Smooth muscle cell (in vitro differentiated cells): ENCODE measurements around the gene LCE3A. TPM values are rescaled to one million over a fixed set of nuclear protein-coding genes. Genes with fewer than 3 reads are reported as not detected.

Experiments used
- DNase-seq: peaks from one replicate; lab custom pipeline; 2025; ENCODE audit not compliant: unreplicated experiment; lab: John Stamatoyannopoulos, UW
- H2AFZ ChIP-seq: fragments of 200-600 bp; sonication (generic); 2 replicates; pipeline ENCODE4 v1.6.0; 2016; ENCODE audit warnings: antibody characterized with exemption, low read depth, mild to moderate bottlenecking
- H3F3A ChIP-seq: fragments of 200-600 bp; sonication (generic); 2 replicates; pipeline ENCODE4 v1.6.0; 2017; ENCODE audit warnings: antibody characterized with exemption, low read depth
- H3K27ac ChIP-seq: fragments of 200-600 bp; sonication (generic); 2 replicates; pipeline ENCODE4 v1.5.1; 2016; ENCODE audit warnings: low read depth, mild to moderate bottlenecking
- H3K27me3 ChIP-seq: fragments of 200-600 bp; sonication (generic); 2 replicates; pipeline ENCODE4 v1.6.1; 2016; ENCODE audit warnings: low read depth, mild to moderate bottlenecking
- H3K36me3 ChIP-seq: fragments of 200-600 bp; sonication (generic); 2 replicates; pipeline ENCODE4 v1.5.1; 2016; ENCODE audit warnings: low read depth
- H3K4me1 ChIP-seq: fragments of 200-600 bp; sonication (generic); 2 replicates; pipeline ENCODE4 v1.5.1; 2016; ENCODE audit warnings: low read depth
- H3K4me2 ChIP-seq: fragments of 200-600 bp; sonication (generic); 2 replicates; pipeline ENCODE4 v1.6.0; 2016; ENCODE audit warnings: mild to moderate bottlenecking
- H3K4me3 ChIP-seq: fragments of 200-600 bp; sonication (generic); 2 replicates; pipeline ENCODE4 v1.5.1; 2016; ENCODE audit warnings: mild to moderate bottlenecking
- H3K79me2 ChIP-seq: fragments of 200-600 bp; sonication (generic); 2 replicates; pipeline ENCODE4 v1.6.0; 2016; ENCODE audit warnings: low read depth, mild to moderate bottlenecking
- H3K9ac ChIP-seq: fragments of 200-600 bp; sonication (generic); 2 replicates; pipeline ENCODE4 v1.6.0; 2016; ENCODE audit warnings: low read depth
- H3K9me3 ChIP-seq: fragments of 200-600 bp; sonication (generic); replicated peaks from 2 replicates; pipeline ENCODE4 v1.5.1; 2016; ENCODE audit warnings: low read depth
- H4K20me1 ChIP-seq: fragments of 200-600 bp; sonication (generic); 2 replicates; pipeline ENCODE4 v1.6.0; 2016; ENCODE audit warnings: low read depth
- WGBS: methylation state at CpG from one replicate; pipeline ENCODE4 v1.1.7; 2016; ENCODE audit warnings: low lambda C conversion rate; 5-methylcytosine and 5-hydroxymethylcytosine counted together
- polyA plus RNA-seq: library from polyadenylated mRNA; unstranded; fragments of >200 nt; fragmentation: Nextera tagmentation; extraction: Ambion mirVana; gene quantifications from 2 replicates; pipeline ENCODE4 v1.2.1, GENCODE V29; 2016
- small RNA-seq: library from RNA; depleted of rRNA; stranded (forward); fragments of <200 nt; gene quantifications from one replicate; pipeline ENCODE3, GENCODE V24; 2014
- total RNA-seq: library from RNA; depleted of rRNA; stranded (reverse); fragments of >200 nt; gene quantifications from 2 replicates; pipeline ENCODE4 v1.2.3, GENCODE V29; 2014
- TF ChIP-seq, protein P1 (sequence below): fragments of 200-600 bp; sonication (generic); IDR thresholded peaks from 2 replicates; pipeline ENCODE4 v1.5.1; 2017; ENCODE audit warnings: borderline replicate concordance, mild to moderate bottlenecking, antibody characterized with exemption; ENCODE audit not compliant: insufficient read depth, poor library complexity, severe bottlenecking

Gene LCE3A
- total and polyA plus RNA-seq, 2 experiments from 2014 or later = not detected

DNA sequence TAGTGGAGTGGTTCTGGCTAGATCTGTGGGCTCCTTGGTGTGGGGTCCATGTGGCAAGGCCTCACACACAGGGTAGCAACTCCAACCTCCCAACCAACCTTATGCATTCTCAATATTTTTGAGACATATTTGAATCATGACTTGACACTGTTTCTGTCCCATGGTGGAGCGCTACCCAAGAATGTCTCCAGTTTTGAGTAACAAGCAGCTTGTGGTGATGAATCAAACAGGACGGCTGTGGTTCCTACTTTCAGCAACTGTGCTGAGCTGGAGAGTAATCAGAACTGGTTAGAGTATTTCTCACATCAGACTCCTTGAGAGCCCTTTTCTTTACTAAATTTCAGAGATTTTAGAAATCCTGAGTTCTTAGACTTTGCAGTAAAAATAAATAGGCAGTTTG is 45.7 kb downstream of the LCE3A start:
- TF ChIP-seq, protein P1, sequence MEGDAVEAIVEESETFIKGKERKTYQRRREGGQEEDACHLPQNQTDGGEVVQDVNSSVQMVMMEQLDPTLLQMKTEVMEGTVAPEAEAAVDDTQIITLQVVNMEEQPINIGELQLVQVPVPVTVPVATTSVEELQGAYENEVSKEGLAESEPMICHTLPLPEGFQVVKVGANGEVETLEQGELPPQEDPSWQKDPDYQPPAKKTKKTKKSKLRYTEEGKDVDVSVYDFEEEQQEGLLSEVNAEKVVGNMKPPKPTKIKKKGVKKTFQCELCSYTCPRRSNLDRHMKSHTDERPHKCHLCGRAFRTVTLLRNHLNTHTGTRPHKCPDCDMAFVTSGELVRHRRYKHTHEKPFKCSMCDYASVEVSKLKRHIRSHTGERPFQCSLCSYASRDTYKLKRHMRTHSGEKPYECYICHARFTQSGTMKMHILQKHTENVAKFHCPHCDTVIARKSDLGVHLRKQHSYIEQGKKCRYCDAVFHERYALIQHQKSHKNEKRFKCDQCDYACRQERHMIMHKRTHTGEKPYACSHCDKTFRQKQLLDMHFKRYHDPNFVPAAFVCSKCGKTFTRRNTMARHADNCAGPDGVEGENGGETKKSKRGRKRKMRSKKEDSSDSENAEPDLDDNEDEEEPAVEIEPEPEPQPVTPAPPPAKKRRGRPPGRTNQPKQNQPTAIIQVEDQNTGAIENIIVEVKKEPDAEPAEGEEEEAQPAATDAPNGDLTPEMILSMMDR = no peak
- Histone ChIP-seq H3K4me3 (no peak overlapping the region), H4K20me1 (no peaks in the 10 kb centered on the region), H3K9me3 (peaks cover 7% of the 10 kb centered on the region), H3K27ac (no peak overlapping the region), H2AFZ (no peak overlapping the region), H3K36me3 (no peaks in the 10 kb centered on the region), H3K27me3 (no peaks in the 10 kb centered on the region), H3F3A (no peaks in the 10 kb centered on the region), H3K79me2 (no peaks in the 10 kb centered on the region), H3K4me1 (no peaks in the 10 kb centered on the region), H3K9ac (no peak overlapping the region), H3K4me2 (no peak overlapping the region)
- DNase-seq = no peak
- WGBS = 77% methylated on average over 2 of the region's 2 CpGs

Small RNA genes lying within 50 kb of the gene (small RNA-seq; reads per million reads assigned to genes)
- gene LCE3A (not detected), gene LCE3B (not detected)

Other genes starting within 250 kb of the LCE3A start
- not detected in 2 replicates for gene CRNN, start 208.8 kb downstream of the LCE3A start, total RNA-seq
- gene CRNN, start 208.8 kb downstream of the LCE3A start, polyA plus RNA-seq = not detected in 2 replicates
- not detected in 2 replicates for gene LCE5A, start 112.3 kb downstream of the LCE3A start, total RNA-seq
- gene LCE5A, start 112.3 kb downstream of the LCE3A start, polyA plus RNA-seq = not detected in 2 replicates
- gene CRCT1, start 108.6 kb downstream of the LCE3A start, total RNA-seq = not detected in 2 replicates
- gene CRCT1, start 108.6 kb downstream of the LCE3A start, polyA plus RNA-seq = not detected in 2 replicates
- gene LCE3E, start 56.3 kb downstream of the LCE3A start, total RNA-seq = not detected in 2 replicates
- not detected in 2 replicates for gene LCE3E, start 56.3 kb downstream of the LCE3A start, polyA plus RNA-seq
- gene LCE3D, start 42.6 kb downstream of the LCE3A start, total RNA-seq = not detected in 2 replicates
- gene LCE3D, start 42.6 kb downstream of the LCE3A start, polyA plus RNA-seq = not detected in 2 replicates
- gene LCE3C, start 22.9 kb downstream of the LCE3A start, total RNA-seq = not detected in 2 replicates
- gene LCE3C, start 22.9 kb downstream of the LCE3A start, polyA plus RNA-seq = not detected in 2 replicates
- not detected in 2 replicates for gene LCE3B, start 9.3 kb downstream of the LCE3A start, total RNA-seq
- gene LCE3B, start 9.3 kb downstream of the LCE3A start, polyA plus RNA-seq = not detected in 2 replicates
- gene LCE2D, start 40.3 kb upstream of the LCE3A start, total RNA-seq = not detected in 2 replicates
- gene LCE2D, start 40.3 kb upstream of the LCE3A start, polyA plus RNA-seq = not detected in 2 replicates
- not detected in 2 replicates for gene LCE2C, start 52.2 kb upstream of the LCE3A start, total RNA-seq
- not detected in 2 replicates for gene LCE2C, start 52.2 kb upstream of the LCE3A start, polyA plus RNA-seq
- not detected in 2 replicates for gene LCE2B, start 63.0 kb upstream of the LCE3A start, total RNA-seq
- not detected in 2 replicates for gene LCE2B, start 63.0 kb upstream of the LCE3A start, polyA plus RNA-seq
- gene LCE2A, start 75.2 kb upstream of the LCE3A start, total RNA-seq = not detected in 2 replicates
- not detected in 2 replicates for gene LCE2A, start 75.2 kb upstream of the LCE3A start, polyA plus RNA-seq
- gene LCE4A, start 85.1 kb upstream of the LCE3A start, total RNA-seq = not detected in 2 replicates
- not detected in 2 replicates for gene LCE4A, start 85.1 kb upstream of the LCE3A start, polyA plus RNA-seq
- not detected in 2 replicates for gene KPRP, start 134.9 kb upstream of the LCE3A start, total RNA-seq
- not detected in 2 replicates for gene KPRP, start 134.9 kb upstream of the LCE3A start, polyA plus RNA-seq
- gene LCE1F, start 152.0 kb upstream of the LCE3A start, total RNA-seq = not detected in 2 replicates
- not detected in 2 replicates for gene LCE1F, start 152.0 kb upstream of the LCE3A start, polyA plus RNA-seq
- gene LCE1E, start 163.2 kb upstream of the LCE3A start, total RNA-seq = not detected in 2 replicates
- gene LCE1E, start 163.2 kb upstream of the LCE3A start, polyA plus RNA-seq = not detected in 2 replicates
- not detected in 2 replicates for gene LCE1D, start 173.6 kb upstream of the LCE3A start, total RNA-seq
- not detected in 2 replicates for gene LCE1D, start 173.6 kb upstream of the LCE3A start, polyA plus RNA-seq
- not detected in 2 replicates for gene LCE1C, start 183.5 kb upstream of the LCE3A start, total RNA-seq
- gene LCE1C, start 183.5 kb upstream of the LCE3A start, polyA plus RNA-seq = not detected in 2 replicates
- not detected in 2 replicates for gene LCE1B, start 188.9 kb upstream of the LCE3A start, total RNA-seq
- gene LCE1B, start 188.9 kb upstream of the LCE3A start, polyA plus RNA-seq = not detected in 2 replicates
- not detected in 2 replicates for gene LCE1A, start 204.4 kb upstream of the LCE3A start, total RNA-seq
- gene LCE1A, start 204.4 kb upstream of the LCE3A start, polyA plus RNA-seq = not detected in 2 replicates
- not detected in 2 replicates for gene LCE6A, start 219.8 kb upstream of the LCE3A start, total RNA-seq
- gene LCE6A, start 219.8 kb upstream of the LCE3A start, polyA plus RNA-seq = not detected in 2 replicates
- gene LCE7A, start 236.9 kb upstream of the LCE3A start, total RNA-seq = not detected in 2 replicates
- not detected in 2 replicates for gene LCE7A, start 236.9 kb upstream of the LCE3A start, polyA plus RNA-seq